PC-3 (cell line): ENCODE measurements around the gene ATP1A4. TPM values are rescaled to one million over a fixed set of nuclear protein-coding genes. Genes with fewer than 3 reads are reported as not detected.

ENCODE experiments used
- ATAC-seq: fragments of 200-7000 bp; cut with Tn5 transposase; 2 replicates; pipeline ENCODE4 v1.9.1; 2020; ENCODE audit warnings: mild to moderate bottlenecking, moderate library complexity
- BruUV-seq: library from RNA; stranded (reverse); fragments of 400-500 nt; replicated peaks from 2 replicates; lab custom pipeline; 2021; lab: Mats Ljungman, UMichigan
- CTCF ChIA-PET: fragments of 300-600 bp; sonication (Branson Sonifier 250); formaldehyde crosslinking; loops from one replicate; lab custom pipeline; 2022; ENCODE audit warnings: antibody characterized with exemption; lab: Charles Lee
- POLR2A ChIA-PET: fragments of 300-600 bp; sonication (Branson Sonifier 250); formaldehyde crosslinking; loops from one replicate; lab custom pipeline; 2022; ENCODE audit warnings: antibody characterized with exemption; ENCODE audit not compliant: unreplicated experiment; lab: Charles Lee
- DNase-seq: peaks from one replicate; pipeline ENCODE4 v3.0.0-alpha.2; 2015
- H2AFZ ChIP-seq: fragments of 300-600 bp; sonication (generic); 2 replicates; pipeline ENCODE4 v1.6.0; 2016; ENCODE audit warnings: antibody characterized with exemption, low read length
- H3F3A ChIP-seq: fragments of 300-600 bp; sonication (generic); one replicate; pipeline ENCODE4 v1.6.0; 2017; ENCODE audit warnings: antibody characterized with exemption, low read length, control low read depth, mild to moderate bottlenecking; ENCODE audit not compliant: unreplicated experiment
- H3K27ac ChIP-seq: fragments of 300-600 bp; sonication (generic); 2 replicates; pipeline ENCODE4 v1.5.1; 2016; ENCODE audit warnings: mild to moderate bottlenecking, low read length
- H3K27me3 ChIP-seq: fragments of 300-600 bp; sonication (generic); 2 replicates; pipeline ENCODE4 v1.6.1; 2016; ENCODE audit warnings: low read length, mixed read lengths
- H3K36me3 ChIP-seq: fragments of 300-600 bp; sonication (generic); 2 replicates; pipeline ENCODE4 v1.6.1; 2016; ENCODE audit warnings: low read depth, mixed run types, low read length, mixed read lengths
- H3K4me1 ChIP-seq: fragments of 300-600 bp; sonication (generic); 2 replicates; pipeline ENCODE4 v1.5.1; 2016; ENCODE audit warnings: low read length; ENCODE audit not compliant: insufficient read depth
- H3K4me2 ChIP-seq: fragments of 300-600 bp; sonication (generic); 2 replicates; pipeline ENCODE4 v1.6.0; 2016; ENCODE audit warnings: low read length
- H3K4me3 ChIP-seq: fragments of 300-600 bp; sonication (generic); 2 replicates; pipeline ENCODE4 v1.5.1; 2016; ENCODE audit warnings: mild to moderate bottlenecking, low read length, mixed read lengths
- H3K79me2 ChIP-seq: fragments of 300-600 bp; sonication (generic); 2 replicates; pipeline ENCODE4 v1.6.1; 2017; ENCODE audit warnings: low read length, mixed read lengths
- H3K9ac ChIP-seq: fragments of 300-600 bp; sonication (generic); 2 replicates; pipeline ENCODE4 v1.6.0; 2016; ENCODE audit warnings: mild to moderate bottlenecking, low read length
- H3K9me2 ChIP-seq: fragments of 300-600 bp; sonication (generic); replicated peaks from 2 replicates; pipeline ENCODE4 v1.6.1; 2016; ENCODE audit warnings: mixed run types, low read length, mixed read lengths
- H3K9me3 ChIP-seq: fragments of 300-600 bp; sonication (generic); 2 replicates; pipeline ENCODE4 v1.6.1; 2016; ENCODE audit warnings: low read length, mixed read lengths
- H4K20me1 ChIP-seq: fragments of 300-600 bp; sonication (generic); 2 replicates; pipeline ENCODE4 v1.6.1; 2016; ENCODE audit warnings: low read length, mixed read lengths
- CTCF ChIP-seq: fragments of 300-600 bp; sonication (generic); conservative IDR thresholded peaks from 2 replicates; pipeline ENCODE4 v1.5.1; 2017; ENCODE audit warnings: antibody characterized with exemption, low read depth, mild to moderate bottlenecking, low read length
- EZH2 ChIP-seq: fragments of 300-600 bp; sonication (generic); IDR thresholded peaks from one replicate; pipeline ENCODE4 v1.6.1; 2017; ENCODE audit warnings: antibody characterized with exemption, mild to moderate bottlenecking, low read length; ENCODE audit not compliant: unreplicated experiment
- EZH2phosphoT487 ChIP-seq: fragments of 300-600 bp; sonication (generic); IDR thresholded peaks from 2 replicates; pipeline ENCODE4 v1.6.1; 2018; ENCODE audit warnings: mild to moderate bottlenecking, antibody characterized with exemption, low read length, borderline replicate concordance
- intact Hi-C: fragments of 100-400 bp; cut with micrococcal nuclease; formaldehyde crosslinking; loops from 2 replicates; pipeline ENCODE4 v1.9.0; 2023
- total RNA-seq: library from RNA; depleted of rRNA; stranded (reverse); fragments of >200 nt; gene quantifications from 2 replicates; pipeline ENCODE4 v1.2.3, GENCODE V29; 2014

The ATP1A4 gene
- total RNA-seq, 1 experiment from 2014 or later: 0.04 TPM

DNA sequence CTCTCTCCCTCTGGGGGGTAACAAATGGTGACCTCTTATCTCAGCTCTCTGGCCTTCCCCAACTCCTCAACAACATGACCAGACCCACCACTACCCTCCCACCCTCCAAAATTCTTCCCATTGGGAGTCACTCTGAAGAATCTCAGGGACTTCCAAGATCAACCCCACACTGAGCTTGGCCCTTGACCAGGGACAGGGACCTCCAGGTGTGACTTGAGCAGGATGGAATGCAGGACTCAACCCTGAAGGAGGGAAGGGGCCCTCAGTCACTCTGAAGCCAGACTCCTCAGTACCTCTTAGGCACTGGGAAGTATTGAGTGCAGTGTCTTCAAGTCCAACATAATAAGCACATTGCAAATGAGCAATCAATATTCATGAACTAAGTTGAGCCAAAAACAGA is 40.8 kb downstream of the ATP1A4 start:
- DNase-seq (no peak), ATAC-seq (no peak)
- Histone ChIP-seq H2AFZ (no peak overlapping the region), H3F3A (no peaks in the 10 kb centered on the region), H3K4me1 (peaks cover 9% of the 10 kb centered on the region; the same call in 1 of the 2 replicates), H3K79me2 (no peaks in the 10 kb centered on the region), H3K36me3 (no peaks in the 10 kb centered on the region), H3K4me2 (no peak overlapping the region), H3K27me3 (no peaks in the 10 kb centered on the region), H4K20me1 (no peaks in the 10 kb centered on the region), H3K9me2 (no peaks in the 10 kb centered on the region), H3K4me3 (no peak overlapping the region), H3K9me3 (no peaks in the 10 kb centered on the region), H3K27ac (no peak overlapping the region), H3K9ac (no peak overlapping the region)
- TF ChIP-seq EZH2 (no peak), EZH2phosphoT487 (no peak), CTCF (no peak)
- POLR2A ChIA-PET: no interaction called here
- CTCF ChIA-PET: interaction anchor here (2.1 kb wide), 1 partner anchor 27 kb away, joined by 99 read pairs; no protein-coding TSS in a partner anchor
- no TSS peak for BruUV-seq
- intact Hi-C loops: loop anchor here (2.0 kb wide), 1 partner anchor 53 kb away; no protein-coding TSS in a partner anchor

DNA sequence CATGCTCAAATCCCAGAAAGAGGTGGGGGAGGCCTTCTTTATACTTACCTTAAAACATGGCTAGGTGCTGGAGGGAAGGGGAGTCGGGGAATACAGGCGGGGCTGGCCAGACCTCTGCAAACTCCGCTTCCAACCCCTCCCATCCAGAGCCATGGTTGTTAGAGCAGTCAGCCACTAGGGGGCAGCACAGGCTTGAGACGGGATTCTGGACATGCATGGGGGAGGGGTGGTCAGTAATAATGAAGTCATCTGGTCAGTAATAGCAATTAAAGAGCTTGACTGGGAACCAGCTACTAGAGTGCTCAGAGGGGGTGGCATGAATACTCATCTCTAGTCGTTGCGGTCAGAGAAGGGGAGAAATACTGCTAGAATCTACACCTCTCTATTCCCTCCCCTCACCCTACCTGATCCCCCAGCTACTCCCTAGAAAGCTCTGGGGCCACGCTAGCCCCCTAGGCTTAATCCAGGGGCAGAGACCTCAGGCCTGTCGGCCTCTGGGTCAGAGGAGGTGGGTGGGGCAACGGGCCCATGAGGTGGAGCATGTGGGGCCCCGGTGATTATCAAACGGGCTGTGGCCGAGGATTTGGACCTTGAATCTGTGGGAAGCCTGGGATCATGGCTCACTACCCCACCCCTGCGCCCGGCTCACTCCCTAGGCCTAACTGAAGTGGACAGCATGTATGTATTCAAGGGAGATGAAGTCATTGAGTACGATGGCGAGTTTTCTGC is 41.9 kb downstream of the ATP1A4 start:
- Histone ChIP-seq H4K20me1 (no peaks in the 10 kb centered on the region), H3K9ac (no peak overlapping the region), H3K4me2 (peak overlapping the region; percentile 26; the same call in 1 of the 2 replicates), H3K9me3 (no peaks in the 10 kb centered on the region), H3K27ac (no peak overlapping the region), H3K4me1 (peaks cover 9% of the 10 kb centered on the region; the same call in 1 of the 2 replicates), H3K9me2 (no peaks in the 10 kb centered on the region), H2AFZ (peak overlapping the region; percentile 54; the same call in 1 of the 2 replicates), H3F3A (no peaks in the 10 kb centered on the region), H3K4me3 (no peak overlapping the region), H3K79me2 (no peaks in the 10 kb centered on the region), H3K27me3 (no peaks in the 10 kb centered on the region), H3K36me3 (no peaks in the 10 kb centered on the region)
- no TSS peak for BruUV-seq
- POLR2A ChIA-PET: interaction anchor here (0.5 kb wide), 1 partner anchor 1033 kb away, joined by 7 read pairs; the partner anchor contains the start of gene TOMM40L
- CTCF ChIA-PET: interaction anchor here (0.5 to 2.1 kb wide), 22 partner anchors 9 to 648 kb away, joined by 3 to 99 read pairs (median 4); partner anchors contain the start of gene IGSF8
- ATAC-seq (peak; percentile 88), DNase-seq (peak; percentile 96)
- TF ChIP-seq CTCF (peak; percentile 98), EZH2 (no peak), EZH2phosphoT487 (no peak)
- intact Hi-C loops: loop anchor here (1.0 to 2.0 kb wide), 6 partner anchors 26 to 98 kb away; partner anchors contain the start of gene PEX19
